Adrenal gland (tissue), 12 donors: Measurements from ENCODE around the gene B3GLCT. TPM values are rescaled to one million over a fixed set of nuclear protein-coding genes. Genes with fewer than 3 reads are reported as not detected.

Experiments
- DNase-seq, 7 donors: peaks; one replicate each; pipeline ENCODE4 v3.0.0-alpha.2; 2019 to 2020
- H3K27ac ChIP-seq, 5 donors: fragments of 200-600 bp; sonication (generic) in 4 of 5; 1 replicate in 3 of 5; 2 replicates in 2 of 5; pipeline versions ENCODE4 v1.5.1 to v1.8.0; 2016 to 2020; ENCODE audit warnings: mild to moderate bottlenecking in 1 of 5
- H3K27me3 ChIP-seq: fragments of 200-600 bp; 2 replicates; pipeline ENCODE4 v1.8.0; 2021
- H3K36me3 ChIP-seq, 2 donors: fragments of 200-600 bp; replicated peaks in 1 of 2; 1 replicate in 1 of 2; 2 replicates in 1 of 2; pipeline versions ENCODE4 v1.5.1 to v1.8.0; 2018 to 2022
- H3K4me1 ChIP-seq, 2 donors: fragments of 200-600 bp; replicated peaks in 1 of 2; 1 replicate in 1 of 2; 2 replicates in 1 of 2; pipeline versions ENCODE4 v1.5.1 to v1.8.0; 2018 to 2021
- H3K4me3 ChIP-seq, 4 donors: fragments of 200-600 bp; sonication (generic) in 3 of 4; one replicate each; pipeline ENCODE4 v1.5.1; 2016 to 2018
- H3K9me3 ChIP-seq, 3 donors: fragments of 200-600 bp; sonication (generic) in 1 of 3; replicated peaks in 1 of 3; 1 replicate in 2 of 3; 2 replicates in 1 of 3; pipeline versions ENCODE4 v1.5.1 to v1.8.0; 2016 to 2021
- POLR2A ChIP-seq, 2 donors: fragments of 450-650 bp; IDR thresholded peaks; one replicate each; pipeline ENCODE4 v1.6.1; 2017; ENCODE audit warnings: antibody characterized with exemption in 2 of 2, mild to moderate bottlenecking in 2 of 2, moderate library complexity in 1 of 2
- WGBS, 4 donors: extraction: QIAGEN DNeasy Blood & Tissue Kit in 2 of 4; methylation state at CpG; one replicate each; pipeline versions ENCODE4 v1.1.5 to v1.1.7; 2013 to 2017; 5-methylcytosine and 5-hydroxymethylcytosine counted together
- intact Hi-C, 2 donors: fragments of 100-400 bp; cut with DNase I; formaldehyde crosslinking; loops; one replicate each; pipeline versions ENCODE4 v1.14.1 to v1.15.0; 2022 to 2023
- polyA plus RNA-seq, 3 donors: library from polyadenylated mRNA; stranded (reverse); fragments of 200-250 nt in 2 of 3; fragments of 350-450 nt in 1 of 3; fragmentation: Illumina TruSeq in 1 of 3; extraction: RNeasy Lipid Tissue Mini Kit (QIAGEN cat#74804) in 1 of 3; gene quantifications; one replicate each; pipeline ENCODE4 v1.2.3, GENCODE V29; 2013 to 2014
- total RNA-seq, 9 donors: library from RNA; depleted of rRNA in 4 of 9; stranded (reverse); fragments of >200 nt in 4 of 9; fragments of 120-200 nt in 1 of 9; fragmentation: NEBNext Ultra II Directional in 1 of 9; extraction: Animal tissue kit (Norgen Biotek cat#: 25700) in 1 of 9; gene quantifications; one replicate each; pipeline versions ENCODE4 v1.1.0 to v1.2.4, GENCODE V29; 2013 to 2023
- TF ChIP-seq, protein P1 (sequence below), 6 experiments: fragments of 450-650 bp in 4 of 6; fragments of 200-600 bp in 2 of 6; sonication (generic) in 1 of 6; IDR thresholded peaks; 1 replicate in 5 of 6; 2 replicates in 1 of 6; pipeline versions ENCODE4 v1.5.1 to v1.8.0; 2016 to 2021; ENCODE audit warnings: antibody characterized with exemption in 6 of 6, mild to moderate bottlenecking in 2 of 6, moderate library complexity in 1 of 6
- donor health status: healthy with polysubstance abuse.
- donor health status: Bipolar disorder and iron deficiency.
- donor health status: DM: yes; HTN: yes; CAD: no.
- donor health status: DM: no; HTN: no; CAD: no.
- donor health status: DM: no; HTN: no; CAD: no.
- donor health status: DM: yes; HTN: yes; CAD: no.

The B3GLCT gene
- total and polyA plus RNA-seq, 12 donors = 1.9 to 6.4 (median 3.5) TPM

DNA sequence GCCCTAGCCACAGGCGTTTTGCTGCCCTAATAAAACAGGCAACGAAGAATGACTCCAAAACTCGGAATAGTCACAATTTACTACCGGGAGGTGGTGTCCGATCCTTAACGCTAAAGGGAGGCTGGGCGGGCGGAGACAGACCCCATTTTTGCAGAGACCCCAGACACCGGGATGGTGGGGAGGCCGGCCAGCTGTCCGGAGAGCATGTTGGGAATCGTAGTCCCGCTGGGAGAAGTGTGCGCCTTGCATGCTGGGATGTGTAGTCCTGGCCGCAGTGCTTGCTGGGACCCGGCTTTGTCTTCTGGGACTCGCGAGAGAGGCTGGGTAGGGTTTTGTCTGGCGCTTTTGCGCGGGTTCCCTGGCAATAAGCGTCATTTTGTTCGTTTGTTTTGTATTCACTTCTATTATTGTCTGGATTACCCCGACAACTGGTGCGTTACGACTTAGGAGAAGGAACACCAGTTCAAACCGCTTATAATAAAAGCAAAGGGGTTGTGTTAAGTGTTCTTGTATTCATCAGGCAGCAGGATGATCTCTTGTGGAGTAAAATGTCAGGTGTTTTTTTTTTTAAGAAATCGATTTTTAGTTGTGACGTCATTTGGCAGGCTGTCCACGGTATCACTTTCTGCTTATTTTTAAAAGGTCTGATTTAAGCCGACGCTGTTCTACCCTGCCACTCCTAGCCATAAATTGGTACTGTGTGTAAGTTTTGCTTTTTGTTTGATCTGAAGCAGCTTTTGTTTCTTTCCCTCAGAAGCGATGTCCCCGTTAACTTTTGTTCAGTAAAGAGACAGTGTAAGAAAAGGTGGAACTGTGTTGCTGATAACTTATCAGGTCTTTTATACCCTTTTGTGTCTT, 37.4 kb upstream of the B3GLCT start:
- WGBS, 4 donors = 0% methylated on average over 27 to 34 of the region's 34 CpGs
- no peaks in the 10 kb centered on the region for H3K27me3 ChIP-seq
- peak; percentile 96 to 99 (median 99) for DNase-seq
- H3K27ac ChIP-seq = peak overlapping the region; percentile 40 to 100 (median 88)
- H3K4me1 ChIP-seq = peaks cover 16 to 30% of the 10 kb centered on the region in 2 donors
- peaks cover 0 to 6% of the 10 kb centered on the region in 2 donors for H3K36me3 ChIP-seq
- intact Hi-C loops = loop anchor here in 1 of 2 donors (5.0 kb wide), 1 partner anchor 40 kb away; no protein-coding TSS in a partner anchor
- no peaks in the 10 kb centered on the region for H3K9me3 ChIP-seq
- peak in 1 of 2 donors; percentile 57 for TF ChIP-seq POLR2A (IDR thresholded peaks at IDR 0.05)
- TF ChIP-seq, protein P1, sequence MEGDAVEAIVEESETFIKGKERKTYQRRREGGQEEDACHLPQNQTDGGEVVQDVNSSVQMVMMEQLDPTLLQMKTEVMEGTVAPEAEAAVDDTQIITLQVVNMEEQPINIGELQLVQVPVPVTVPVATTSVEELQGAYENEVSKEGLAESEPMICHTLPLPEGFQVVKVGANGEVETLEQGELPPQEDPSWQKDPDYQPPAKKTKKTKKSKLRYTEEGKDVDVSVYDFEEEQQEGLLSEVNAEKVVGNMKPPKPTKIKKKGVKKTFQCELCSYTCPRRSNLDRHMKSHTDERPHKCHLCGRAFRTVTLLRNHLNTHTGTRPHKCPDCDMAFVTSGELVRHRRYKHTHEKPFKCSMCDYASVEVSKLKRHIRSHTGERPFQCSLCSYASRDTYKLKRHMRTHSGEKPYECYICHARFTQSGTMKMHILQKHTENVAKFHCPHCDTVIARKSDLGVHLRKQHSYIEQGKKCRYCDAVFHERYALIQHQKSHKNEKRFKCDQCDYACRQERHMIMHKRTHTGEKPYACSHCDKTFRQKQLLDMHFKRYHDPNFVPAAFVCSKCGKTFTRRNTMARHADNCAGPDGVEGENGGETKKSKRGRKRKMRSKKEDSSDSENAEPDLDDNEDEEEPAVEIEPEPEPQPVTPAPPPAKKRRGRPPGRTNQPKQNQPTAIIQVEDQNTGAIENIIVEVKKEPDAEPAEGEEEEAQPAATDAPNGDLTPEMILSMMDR (IDR thresholded peaks at IDR 0.05) = no peak
- H3K4me3 ChIP-seq = peak overlapping the region; percentile 56 to 99 (median 84)

DNA sequence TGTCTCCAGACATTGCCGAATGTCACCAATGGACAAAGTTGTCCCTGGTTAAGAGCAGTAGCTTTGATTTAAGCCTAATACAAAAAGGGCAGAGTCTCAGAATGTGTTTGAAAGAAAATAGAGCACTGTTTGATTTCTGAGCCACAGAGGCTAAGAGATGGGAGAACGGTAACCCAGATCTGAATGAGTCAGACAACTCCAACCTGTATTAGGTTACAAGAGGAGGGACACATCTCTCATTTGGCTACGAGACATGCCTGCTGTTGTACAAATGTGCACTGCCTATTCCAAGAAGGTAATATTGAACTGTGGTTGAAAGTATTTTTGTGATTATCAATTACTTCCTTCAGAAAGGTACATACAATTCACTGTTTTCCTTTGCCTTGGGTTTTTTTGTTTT, 33.2 kb upstream of the B3GLCT start:
- no peak overlapping the region for H3K4me3 ChIP-seq
- no peaks in the 10 kb centered on the region for H3K36me3 ChIP-seq
- TF ChIP-seq, protein P1 (IDR thresholded peaks at IDR 0.05) = no peak
- no peak for TF ChIP-seq POLR2A (IDR thresholded peaks at IDR 0.05)
- intact Hi-C loops = no loop called here
- H3K9me3 ChIP-seq = no peaks in the 10 kb centered on the region
- no peak overlapping the region for H3K27ac ChIP-seq
- WGBS, 4 donors = 67 to 79% (median 78%) methylated on average over 3 of the region's 3 CpGs
- no peak for DNase-seq
- peaks cover 0 to 5% of the 10 kb centered on the region in 2 donors for H3K4me1 ChIP-seq
- H3K27me3 ChIP-seq = no peaks in the 10 kb centered on the region

DNA sequence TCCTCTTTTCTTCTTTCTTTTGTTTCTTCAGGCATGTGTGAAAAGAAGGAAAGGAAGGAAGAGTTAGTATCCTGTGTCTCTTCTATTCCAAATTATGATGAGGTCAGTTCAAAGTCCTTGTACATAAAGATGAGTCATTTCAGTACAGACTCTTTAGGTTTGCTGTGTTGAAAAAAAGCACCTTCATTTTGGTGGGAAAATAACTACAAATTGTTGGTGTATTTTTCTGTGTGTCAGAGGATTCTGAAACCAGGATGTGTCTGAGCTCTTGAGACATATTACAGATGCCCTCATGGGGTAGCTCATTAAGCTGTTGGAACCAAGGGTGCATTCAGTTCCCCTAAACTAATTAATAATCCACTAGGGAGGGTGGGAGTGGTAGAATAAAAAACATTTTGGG, 32.3 kb upstream of the B3GLCT start:
- H3K27me3 ChIP-seq = no peaks in the 10 kb centered on the region
- H3K36me3 ChIP-seq = no peaks in the 10 kb centered on the region
- no peak overlapping the region for H3K27ac ChIP-seq
- peaks cover 0 to 5% of the 10 kb centered on the region in 2 donors for H3K4me1 ChIP-seq
- TF ChIP-seq, protein P1 (IDR thresholded peaks at IDR 0.05) = no peak
- TF ChIP-seq POLR2A (IDR thresholded peaks at IDR 0.05) = no peak
- DNase-seq = no peak
- no peak overlapping the region for H3K4me3 ChIP-seq
- no peaks in the 10 kb centered on the region for H3K9me3 ChIP-seq
- intact Hi-C loops = no loop called here

DNA sequence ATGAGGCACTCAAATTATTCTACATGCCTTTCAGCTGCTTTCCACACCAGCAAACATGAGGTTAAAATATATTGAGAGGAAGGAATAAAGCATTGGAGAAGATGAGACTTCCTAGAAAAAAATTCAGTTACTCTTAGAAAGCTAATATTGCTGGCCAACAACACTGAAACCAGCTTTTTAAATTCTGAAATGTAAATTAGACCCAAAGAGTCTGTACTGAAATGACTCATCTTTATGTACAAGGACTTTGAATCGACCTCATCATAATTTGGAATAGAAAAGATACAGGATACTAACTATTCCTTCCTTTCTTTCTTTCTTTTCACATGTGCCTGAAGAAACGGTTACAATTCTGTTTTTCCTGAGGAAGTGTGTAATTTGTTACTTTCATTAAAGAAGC, 31.6 kb upstream of the B3GLCT start:
- Histone ChIP-seq H3K27me3 (no peaks in the 10 kb centered on the region), H3K9me3 (no peaks in the 10 kb centered on the region), H3K4me3 (no peak overlapping the region), H3K4me1 (peaks cover 0 to under 1% of the 10 kb centered on the region in 2 donors), H3K36me3 (no peaks in the 10 kb centered on the region), H3K27ac (no peak overlapping the region)
- intact Hi-C loops = no loop called here
- WGBS, 4 donors = 29 to 40% (median 32%) methylated on average over 2 of the region's 2 CpGs
- no peak for DNase-seq
- TF ChIP-seq, protein P1 (IDR thresholded peaks at IDR 0.05) = no peak
- no peak for TF ChIP-seq POLR2A (IDR thresholded peaks at IDR 0.05)
